NCI-H1694 treated with DMSO at 0.1 percent for 48 hours (cell line): Measurements from ENCODE around the gene COMTD1.
"Not testable (repeated sequence)": the region's sequence is repeated elsewhere in the genome, so short reads cannot be mapped to it uniquely, and the experiment has no call there.

Source experiments
- DNase-seq: peaks from one replicate; lab custom pipeline; 2025; lab: John Stamatoyannopoulos, UW

COMTD1 gene

GRCh38 chr10:75223507-75223906 is 12.2 kb downstream of the COMTD1 start:
- no peak for DNase-seq

GRCh38 chr10:75221492-75221891 is 14.3 kb downstream of the COMTD1 start:
- not testable (repeated sequence) for DNase-seq

- DNase-seq, result no peak
Measured at GRCh38 chr10:75220274-75220673, 15.5 kb downstream of the COMTD1 start.

GRCh38 chr10:75212343-75212742 is 23.4 kb downstream of the COMTD1 start:
- DNase-seq, result no peak

GRCh38 chr10:75211007-75211691 is 24.6 kb downstream of the COMTD1 start:
- DNase-seq, result no peak

GRCh38 chr10:75210282-75211006 is 25.3 kb downstream of the COMTD1 start, which contains the start of gene VDAC2:
Gene VDAC2, plus strand, starts transcription at chr10:75210796. Its CDS starts 363 bp downstream, at chr10:75211159.
- peak; percentile 65 for DNase-seq

GRCh38 chr10:75209921-75210281 is 25.9 kb downstream of the COMTD1 start:
- DNase-seq, result peak; percentile 56

GRCh38 chr10:75209086-75209920 is 26.5 kb downstream of the COMTD1 start:
- DNase-seq, result no peak

GRCh38 chr10:75208181-75208580 is 27.6 kb downstream of the COMTD1 start:
- DNase-seq, result no peak

- DNase-seq, result no peak
Measured at GRCh38 chr10:75207857-75208144, 28.0 kb downstream of the COMTD1 start.

- DNase-seq, result no peak
Measured at GRCh38 chr10:75207079-75207856, 28.5 kb downstream of the COMTD1 start.

GRCh38 chr10:75206638-75207037 is 29.1 kb downstream of the COMTD1 start:
- not testable (repeated sequence) for DNase-seq

GRCh38 chr10:75205908-75206307 is 29.8 kb downstream of the COMTD1 start:
- DNase-seq, result no peak

- DNase-seq, result no peak
Measured at GRCh38 chr10:75203724-75204123, 32.0 kb downstream of the COMTD1 start.

GRCh38 chr10:75203046-75203620 is 32.6 kb downstream of the COMTD1 start:
- DNase-seq, result not testable (repeated sequence)

- no peak for DNase-seq
Measured at GRCh38 chr10:75202321-75203045, 33.3 kb downstream of the COMTD1 start.

GRCh38 chr10:75201793-75202307 is 33.9 kb downstream of the COMTD1 start:
- no peak for DNase-seq

GRCh38 chr10:75199949-75200348 is 35.8 kb downstream of the COMTD1 start:
- DNase-seq, result not testable (repeated sequence)

GRCh38 chr10:75197906-75198305 is 37.9 kb downstream of the COMTD1 start:
- no peak for DNase-seq

GRCh38 chr10:75197066-75197465 is 38.7 kb downstream of the COMTD1 start:
- DNase-seq, result no peak
